ENCODE results near the gene ZSCAN12. TPM values are rescaled to one million over a fixed set of nuclear protein-coding genes. Genes with fewer than 3 reads are reported as not detected.

Gene ZSCAN12
- total RNA-seq, 4 donors from 2014 or later, result 1.2 to 6.2 (median 3.5) TPM

DNA sequence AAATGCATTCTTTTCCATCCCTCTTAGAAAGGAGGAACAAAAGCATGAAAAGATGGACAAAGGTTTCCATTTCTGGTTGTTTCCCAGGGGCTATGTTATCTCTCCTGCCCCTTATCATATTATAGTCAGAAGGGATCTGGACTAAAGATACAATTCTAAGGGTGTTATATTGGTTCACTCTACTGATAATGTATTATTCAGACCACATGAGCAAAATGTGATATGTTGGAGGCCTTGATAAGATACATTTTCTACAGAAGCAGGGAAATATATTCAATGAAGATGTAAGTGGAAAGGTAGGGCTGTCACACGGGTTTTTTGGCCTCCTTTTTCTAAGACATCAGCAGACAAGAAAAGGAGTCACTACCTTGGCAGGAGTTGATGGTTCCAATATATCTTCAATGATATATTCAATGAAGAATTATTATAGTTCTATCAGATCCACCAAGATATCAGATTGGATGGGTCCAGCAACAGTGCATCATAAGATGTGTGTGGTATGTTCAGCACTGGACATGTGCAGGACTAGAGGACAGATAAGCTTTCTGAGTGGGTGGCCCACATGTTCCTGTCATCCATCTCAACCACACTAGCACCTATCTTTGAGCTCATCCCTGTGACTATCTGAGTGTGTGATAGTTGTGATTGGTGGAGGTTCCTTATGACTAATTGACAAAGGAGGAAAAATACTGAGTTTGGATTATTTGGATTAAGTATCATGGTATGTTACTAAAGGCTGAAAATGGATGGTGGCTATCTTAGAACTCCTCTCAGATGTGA is 55.5 kb downstream of the ZSCAN12 start:
- TF ChIP-seq POLR2AphosphoS5 (IDR thresholded peaks at IDR 0.05), result no peak
- no peak for TF ChIP-seq POLR2A (IDR thresholded peaks at IDR 0.05)
- TF ChIP-seq EP300 (IDR thresholded peaks at IDR 0.05; ENCODE audit: low read depth), result no peak
- TF ChIP-seq, protein P1, sequence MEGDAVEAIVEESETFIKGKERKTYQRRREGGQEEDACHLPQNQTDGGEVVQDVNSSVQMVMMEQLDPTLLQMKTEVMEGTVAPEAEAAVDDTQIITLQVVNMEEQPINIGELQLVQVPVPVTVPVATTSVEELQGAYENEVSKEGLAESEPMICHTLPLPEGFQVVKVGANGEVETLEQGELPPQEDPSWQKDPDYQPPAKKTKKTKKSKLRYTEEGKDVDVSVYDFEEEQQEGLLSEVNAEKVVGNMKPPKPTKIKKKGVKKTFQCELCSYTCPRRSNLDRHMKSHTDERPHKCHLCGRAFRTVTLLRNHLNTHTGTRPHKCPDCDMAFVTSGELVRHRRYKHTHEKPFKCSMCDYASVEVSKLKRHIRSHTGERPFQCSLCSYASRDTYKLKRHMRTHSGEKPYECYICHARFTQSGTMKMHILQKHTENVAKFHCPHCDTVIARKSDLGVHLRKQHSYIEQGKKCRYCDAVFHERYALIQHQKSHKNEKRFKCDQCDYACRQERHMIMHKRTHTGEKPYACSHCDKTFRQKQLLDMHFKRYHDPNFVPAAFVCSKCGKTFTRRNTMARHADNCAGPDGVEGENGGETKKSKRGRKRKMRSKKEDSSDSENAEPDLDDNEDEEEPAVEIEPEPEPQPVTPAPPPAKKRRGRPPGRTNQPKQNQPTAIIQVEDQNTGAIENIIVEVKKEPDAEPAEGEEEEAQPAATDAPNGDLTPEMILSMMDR (IDR thresholded peaks at IDR 0.05), result no peak
- H3K36me3 ChIP-seq, result no peaks in the 10 kb centered on the region
- in situ Hi-C loops (cut with MboI; ENCODE audit: low pct_ligation_motif_present in 1 of 4, low pct_unique_long_range_greater_than_20kb in 1 of 4, low sequenced_read_pairs in 3 of 4) (loop anchor here in 1 of 4 donors (25.0 kb wide), 1 partner anchor 1182 kb away; no protein-coding TSS in a partner anchor), intact Hi-C loops (cut with DNase I; ENCODE audit: low total_unique reads) (no loop called here)
- H3K27me3 ChIP-seq, result peaks cover 4% of the 10 kb centered on the region
- DNase-seq, result no peak
- H3K27ac ChIP-seq, result no peak overlapping the region
- 57 to 63% methylated on average over 1 of the region's 1 CpG for WGBS, 2 donors (ENCODE audit: low coverage in 1 of 2)
- H3K9me3 ChIP-seq, result no peaks in the 10 kb centered on the region
- H3K4me1 ChIP-seq, result peaks cover 0 to under 1% (median under 1%) of the 10 kb centered on the region in 4 donors
- H3K4me3 ChIP-seq, result no peak overlapping the region

DNA sequence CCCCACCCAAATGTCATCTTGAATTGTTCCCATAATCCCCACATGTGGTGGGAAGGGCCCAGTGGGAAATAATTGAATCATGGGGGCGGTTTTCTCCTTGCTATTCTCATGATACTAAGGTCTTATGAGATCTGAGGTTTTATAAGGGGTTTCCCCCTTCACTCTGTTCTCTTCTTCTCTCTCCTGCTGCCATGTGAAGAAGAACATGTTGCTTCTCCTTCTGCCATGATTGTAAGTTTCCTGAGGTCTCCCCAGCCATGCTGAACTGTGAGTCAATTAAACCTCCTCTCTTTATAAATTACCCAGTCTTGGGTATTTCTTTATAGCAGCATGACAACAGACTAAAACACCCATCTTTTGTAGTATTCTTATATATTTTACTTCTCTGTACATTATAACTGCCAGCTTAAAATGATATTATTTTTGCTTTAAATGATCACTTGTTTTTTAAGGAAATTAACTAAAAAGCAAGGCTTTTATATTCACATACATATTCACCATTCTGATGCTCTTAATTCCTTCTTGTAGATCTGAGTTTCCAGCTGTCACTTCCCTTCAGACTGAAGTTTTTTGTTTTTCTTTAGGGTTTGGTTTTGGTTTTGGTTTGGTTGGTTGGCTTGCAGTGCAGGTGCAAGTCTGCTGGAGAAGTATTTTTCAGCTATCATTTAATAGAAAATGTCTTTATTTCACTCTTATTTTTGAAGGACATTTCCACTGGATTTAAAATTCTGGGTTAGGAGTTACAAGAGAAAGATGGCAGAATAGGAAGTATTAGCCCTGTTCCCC is 59.0 kb downstream of the ZSCAN12 start:
- H3K9me3 ChIP-seq, result no peaks in the 10 kb centered on the region
- in situ Hi-C loops (cut with MboI; ENCODE audit: low pct_ligation_motif_present in 1 of 4, low pct_unique_long_range_greater_than_20kb in 1 of 4, low sequenced_read_pairs in 3 of 4) (loop anchor here in 1 of 4 donors (25.0 kb wide), 1 partner anchor 1178 kb away; no protein-coding TSS in a partner anchor), intact Hi-C loops (cut with DNase I; ENCODE audit: low total_unique reads) (no loop called here)
- H3K27me3 ChIP-seq, result no peaks in the 10 kb centered on the region
- no peak overlapping the region for H3K4me3 ChIP-seq
- no peak for TF ChIP-seq POLR2A (IDR thresholded peaks at IDR 0.05)
- no peak for TF ChIP-seq EP300 (IDR thresholded peaks at IDR 0.05; ENCODE audit: low read depth)
- TF ChIP-seq, protein P1 (IDR thresholded peaks at IDR 0.05), result no peak
- TF ChIP-seq POLR2AphosphoS5 (IDR thresholded peaks at IDR 0.05), result no peak
- DNase-seq, result no peak
- no peak overlapping the region for H3K27ac ChIP-seq
- H3K4me1 ChIP-seq, result peaks cover 6 to 13% (median 7%) of the 10 kb centered on the region in 4 donors
- H3K36me3 ChIP-seq, result no peaks in the 10 kb centered on the region
- 85 to 91% methylated on average over 1 of the region's 1 CpG for WGBS, 2 donors (ENCODE audit: low coverage in 1 of 2)

DNA sequence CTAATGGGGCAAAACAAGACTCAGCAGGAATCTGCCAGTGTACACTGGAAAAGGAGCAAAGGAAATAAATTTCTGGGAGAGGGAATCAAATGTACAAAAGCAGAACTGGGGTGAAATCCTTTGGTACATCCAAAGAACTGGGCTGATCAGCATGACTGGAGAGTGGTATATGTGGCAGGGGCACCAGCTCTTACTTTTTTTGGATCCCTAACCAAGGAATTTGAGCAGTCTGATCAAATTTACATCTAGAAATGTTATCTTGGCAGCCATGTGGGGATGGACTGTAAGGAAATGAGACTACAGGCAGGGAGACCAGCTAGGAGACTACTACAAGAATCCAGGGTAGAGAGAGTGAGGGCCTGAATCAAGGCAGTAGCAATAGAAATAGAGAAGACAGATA is 62.4 kb downstream of the ZSCAN12 start:
- intact Hi-C loops (cut with DNase I; ENCODE audit: low total_unique reads), result loop anchor here (10.0 kb wide), 1 partner anchor 52 kb away; the partner anchor contains the start of gene PGBD1
- TF ChIP-seq POLR2AphosphoS5 (IDR thresholded peaks at IDR 0.05), result no peak
- H3K36me3 ChIP-seq, result no peaks in the 10 kb centered on the region
- peak overlapping the region; percentile 96 to 98 (median 96) for H3K27ac ChIP-seq
- DNase-seq, result no peak
- no peaks in the 10 kb centered on the region for H3K27me3 ChIP-seq
- H3K9me3 ChIP-seq, result no peaks in the 10 kb centered on the region
- peak overlapping the region in 2 of 4 donors; percentile 59 to 67 for H3K4me3 ChIP-seq
- in situ Hi-C loops (cut with MboI; ENCODE audit: low pct_ligation_motif_present in 1 of 4, low pct_unique_long_range_greater_than_20kb in 1 of 4, low sequenced_read_pairs in 3 of 4), result loop anchor here in 1 of 4 donors (25.0 kb wide), 1 partner anchor 1175 kb away; no protein-coding TSS in a partner anchor
- H3K4me1 ChIP-seq, result peaks cover 6 to 24% (median 15%) of the 10 kb centered on the region in 4 donors

DNA sequence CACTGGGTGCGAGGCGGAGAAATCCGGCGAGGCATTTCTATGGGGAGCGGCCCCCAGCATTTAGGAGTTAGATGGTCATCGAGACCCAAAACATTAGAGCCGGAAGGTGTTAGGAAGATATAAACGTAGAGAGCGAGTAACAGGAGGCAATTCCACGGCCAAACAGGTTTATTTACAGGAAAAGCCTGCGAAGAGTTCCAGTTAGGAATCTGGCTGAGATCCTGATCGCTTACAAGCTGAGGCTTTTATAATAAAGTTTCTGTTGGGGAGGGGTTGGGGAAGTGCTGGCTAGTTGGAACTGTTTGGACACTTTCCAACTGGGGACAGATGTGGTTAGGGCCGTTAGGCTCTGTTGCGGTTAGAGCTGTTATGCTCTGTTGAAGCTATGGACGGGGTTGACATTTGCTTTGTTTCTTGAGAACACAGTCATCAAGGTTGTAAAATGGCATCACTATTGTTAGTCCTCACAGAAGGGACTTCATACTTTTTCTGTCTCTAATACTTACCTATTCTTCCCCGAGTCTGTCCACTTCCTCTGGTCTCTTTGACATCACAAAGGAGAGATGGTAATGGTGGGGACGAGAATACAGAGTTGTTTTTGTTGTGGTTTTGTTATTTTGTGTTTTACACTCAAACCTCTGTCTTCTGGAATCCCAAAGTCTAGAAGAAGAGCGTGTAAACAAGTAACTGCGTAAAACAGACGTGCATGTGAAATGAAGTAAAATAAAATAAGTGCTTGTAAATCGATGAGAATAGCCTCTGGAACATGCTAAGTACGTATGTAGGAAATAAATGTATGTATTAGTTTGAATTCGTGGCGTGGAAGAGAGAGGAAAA is 63.0 kb downstream of the ZSCAN12 start:
- WGBS, 2 donors (ENCODE audit: low coverage in 1 of 2), result 2 to 7% methylated on average over 12 to 24 of the region's 24 CpGs
- Histone ChIP-seq H3K36me3 (no peaks in the 10 kb centered on the region), H3K27me3 (no peaks in the 10 kb centered on the region), H3K9me3 (peaks cover 0 to 3% of the 10 kb centered on the region in 2 donors), H3K4me1 (peaks cover 6 to 24% (median 15%) of the 10 kb centered on the region in 4 donors), H3K27ac (peak overlapping the region; percentile 96 to 98 (median 96)), H3K4me3 (peak overlapping the region; percentile 52 to 76 (median 63))
- intact Hi-C loops (cut with DNase I; ENCODE audit: low total_unique reads), result loop anchor here (10.0 kb wide), 1 partner anchor 52 kb away; the partner anchor contains the start of gene PGBD1
- DNase-seq, result peak; percentile 43
- in situ Hi-C loops (cut with MboI; ENCODE audit: low pct_ligation_motif_present in 1 of 4, low pct_unique_long_range_greater_than_20kb in 1 of 4, low sequenced_read_pairs in 3 of 4), result loop anchor here in 1 of 4 donors (25.0 kb wide), 1 partner anchor 1174 kb away; no protein-coding TSS in a partner anchor
- TF ChIP-seq, protein P1 (IDR thresholded peaks at IDR 0.05), result no peak
- TF ChIP-seq EP300 (IDR thresholded peaks at IDR 0.05; ENCODE audit: low read depth) (no peak), POLR2AphosphoS5 (IDR thresholded peaks at IDR 0.05) (no peak), POLR2A (IDR thresholded peaks at IDR 0.05) (no peak)
